Measurements from ENCODE around the gene PHLDB2. TPM values are rescaled to one million over a fixed set of nuclear protein-coding genes. Genes with fewer than 3 reads are reported as not detected.

The PHLDB2 gene
- total and polyA plus RNA-seq, 2 of the 4 experiments (the other 2 are of a cell fraction), result 10.6 to 28.7 TPM

GRCh38 chr3:111861391-111861790, 2.3 kb downstream of the PHLDB2 start:
- in situ Hi-C loops (cut with MboI; ENCODE audit: low sequenced_read_pairs), result loop anchor here (5.0 to 25.0 kb wide), 2 partner anchors 144 to 274 kb away; partner anchors contain the start of gene ZBED2
- DNase-seq (no peak), ATAC-seq (ENCODE audit: low read depth) (no peak)
- Histone ChIP-seq H2BK15ac (ENCODE audit: low read depth, low read length) (0 out of 3 replicates have a peak overlapping the region, but pooled peaks have one; percentile 42), H3K14ac (replicated peaks; ENCODE audit: low read depth, low read length) (peak overlapping the region; percentile 5; the same call in 1 of the 2 replicates), H2BK5ac (ENCODE audit: low read depth, low read length, poor library complexity, severe bottlenecking) (peak overlapping the region; percentile 22), H4K5ac (ENCODE audit: low read depth, low read length) (no peak overlapping the region), H3K23ac (ENCODE audit: low read depth, low read length) (peak overlapping the region; percentile 60; the same call in 1 of the 2 replicates), H3K4me1 (ENCODE audit: control insufficient read depth, insufficient read depth, low read length) (peaks cover 5% of the 10 kb centered on the region), H3K9me3 (ENCODE audit: control insufficient read depth, insufficient read depth, low read length) (no peaks in the 10 kb centered on the region), H3K9ac (ENCODE audit: low read depth, low read length) (peak overlapping the region; percentile 83; the same call in 1 of the 2 replicates), H3K27me3 (ENCODE audit: control insufficient read depth, insufficient read depth, low read length) (no peaks in the 10 kb centered on the region), H3K4me3 (ENCODE audit: insufficient read depth, low read depth, low read length) (peak overlapping the region; percentile 77; the same call in 1 of the 2 replicates), H4K8ac (ENCODE audit: low read depth in 2 of 2, low read length in 2 of 2) (0 out of 4 replicates have a peak overlapping the region, but pooled peaks of 1 of the 2 experiments have one; percentile 1), H2BK20ac (ENCODE audit: low read depth, low read length) (peak overlapping the region; percentile 45; the same call in 1 of the 2 replicates), H3K56ac (ENCODE audit: extremely low read depth, insufficient read depth, low read length) (no peak overlapping the region; the same call in 1 of the 2 replicates), H2AK9ac (replicated peaks; ENCODE audit: low read depth, low read length, poor library complexity) (no peak overlapping the region), H2AFZ (replicated peaks; ENCODE audit: low read length, poor library complexity) (no peak overlapping the region), H3K18ac (ENCODE audit: low read depth, low read length) (peak overlapping the region; percentile 54; the same call in 1 of the 2 replicates), H4K20me1 (ENCODE audit: insufficient read depth, low read length) (no peaks in the 10 kb centered on the region; the same call in 1 of the 2 replicates), H3K36me3 (ENCODE audit: control insufficient read depth, insufficient read depth, low read length) (no peaks in the 10 kb centered on the region), H3K4me2 (ENCODE audit: low read depth, low read length) (peak overlapping the region; percentile 57), H2BK120ac (ENCODE audit: low read depth, low read length) (0 out of 2 replicates have a peak overlapping the region, but pooled peaks have one; percentile 26), H2AK5ac (ENCODE audit: low read depth, low read length) (no peak overlapping the region; the same call in 1 of the 2 replicates), H3K4ac (ENCODE audit: low read depth, low read length) (peak overlapping the region; percentile 36; the same call in 1 of the 2 replicates), H3K9me1 (ENCODE audit: insufficient read depth, low read length) (0 out of 2 replicates have a peak, but pooled peaks cover 6% of the 10 kb centered on the region), H3K79me1 (ENCODE audit: low read depth in 1 of 2, low read length in 2 of 2) (peaks cover 4 to 25% of the 10 kb centered on the region in 2 experiments; a peak in 3 of 4 replicates), H4K91ac (ENCODE audit: insufficient read depth, low read depth, low read length) (peak overlapping the region; percentile 2; the same call in 1 of the 2 replicates), H3K27ac (ENCODE audit: insufficient read depth, low read length) (peak overlapping the region; percentile 58)
- CTCF ChIA-PET, result interaction anchor here (0.6 to 4.0 kb wide), 6 partner anchors 101 to 182 kb away, joined by 3 to 45 read pairs (median 5); no protein-coding TSS in a partner anchor
- TF ChIP-seq RCOR1 (IDR thresholded peaks at IDR 0.05; ENCODE audit: insufficient replicate concordance, low read length) (no peak), SMC3 (IDR thresholded peaks at IDR 0.05; ENCODE audit: low read depth, low read length) (no peak)
- BruUV-seq (replicated peaks), result no TSS peak
- dilution Hi-C loops (cut with HindIII; ENCODE audit: low sequenced_read_pairs, unreplicated experiment), result no loop called here
- intact Hi-C loops (cut with micrococcal nuclease), result loop anchor here (2.0 to 5.0 kb wide), 4 partner anchors 59 to 284 kb away; no protein-coding TSS in a partner anchor
- 60% methylated on average over 2 of the region's 7 CpGs; no CpG with 5 or more reads in 1 of the 2 experiments for WGBS, 2 experiments (ENCODE audit: extremely low coverage in 2 of 2, insufficient read length in 1 of 2)
- POLR2A ChIA-PET (ENCODE audit: unreplicated experiment), result no interaction called here

All from IMR-90 (cell line).